ENCODE measurements around the gene CAMK4.
"Not testable (repeated sequence)": the region's sequence is repeated elsewhere in the genome, so short reads cannot be mapped to it uniquely, and the experiment has no call there.

CAMK4 gene

DNA sequence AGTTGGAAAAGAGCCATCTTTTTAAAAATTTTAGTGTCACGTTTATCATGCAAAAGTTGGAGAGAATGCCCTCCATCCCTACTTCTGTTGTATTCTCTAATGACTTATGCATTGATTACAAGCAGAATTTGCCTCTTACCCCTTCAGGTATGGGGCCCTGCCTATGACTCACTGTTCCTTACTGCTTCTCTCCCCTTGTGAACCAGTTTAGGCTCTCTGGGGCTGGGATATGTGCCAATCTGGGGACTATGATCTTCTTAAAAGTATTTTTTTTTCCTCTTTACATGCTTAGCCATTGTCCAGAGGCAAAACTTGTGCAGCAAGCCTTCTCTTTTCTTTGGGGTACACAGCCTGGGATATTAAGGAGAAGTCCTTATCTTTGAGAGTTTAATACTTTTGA is 37.4 kb downstream of the CAMK4 start:
- DNase-seq, result no peak

DNA sequence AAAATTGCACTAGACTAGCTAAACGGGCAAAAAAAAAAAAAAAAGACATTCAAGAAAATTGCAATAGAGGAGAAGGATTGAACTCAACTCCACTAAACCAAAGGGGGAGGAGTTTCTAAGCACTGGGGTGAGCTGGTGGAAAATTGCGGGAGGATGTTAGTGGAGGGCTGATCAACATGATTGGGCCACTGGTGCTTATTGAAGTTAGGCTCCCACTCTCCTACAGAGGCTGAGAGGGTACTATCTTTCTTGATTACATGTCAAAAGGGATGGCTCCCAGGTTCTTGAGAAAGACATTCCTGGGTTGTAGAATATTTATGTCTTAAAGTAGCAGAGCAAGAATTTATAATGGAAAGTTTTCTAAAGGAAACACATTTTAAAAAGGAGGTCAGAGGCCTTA is 38.0 kb downstream of the CAMK4 start:
- DNase-seq, result no peak

DNA sequence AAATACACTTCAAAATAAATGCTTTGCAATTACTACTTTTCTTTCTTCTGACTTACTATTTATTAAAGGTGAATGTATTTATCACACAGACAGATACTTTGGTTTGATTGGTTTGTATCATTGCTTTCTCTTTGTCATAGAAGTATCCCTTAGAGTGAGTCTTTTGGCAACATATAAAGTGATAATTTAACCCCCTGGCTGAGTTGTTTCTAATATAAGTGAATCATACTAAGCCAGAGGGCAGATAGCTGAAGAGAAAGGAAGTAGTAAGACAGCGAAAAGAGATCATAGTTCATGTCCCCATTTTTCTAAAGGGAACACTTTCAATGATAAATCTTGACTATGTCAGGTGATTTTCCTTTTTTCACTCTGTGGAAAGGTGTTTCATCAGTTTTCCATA is 38.6 kb downstream of the CAMK4 start:
- no peak for DNase-seq

DNA sequence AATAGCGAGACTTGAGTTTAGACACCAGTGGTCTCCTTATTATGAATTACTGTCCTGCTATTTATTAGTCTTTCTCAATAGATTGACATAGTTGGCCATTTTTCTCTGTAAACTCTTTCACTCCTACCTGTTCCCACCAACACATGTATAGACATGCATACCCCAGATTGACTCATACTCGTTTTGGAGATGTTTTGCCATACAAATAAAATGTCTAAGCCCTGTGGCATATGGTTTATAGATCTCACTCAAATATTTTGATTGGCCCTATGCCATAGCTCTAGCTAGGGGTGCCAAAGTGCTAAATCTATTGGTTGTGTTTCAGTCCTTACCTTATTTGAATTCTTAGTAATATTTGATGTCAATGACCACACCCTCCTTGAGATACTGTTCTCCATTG is 42.3 kb downstream of the CAMK4 start:
- no peak for DNase-seq

DNA sequence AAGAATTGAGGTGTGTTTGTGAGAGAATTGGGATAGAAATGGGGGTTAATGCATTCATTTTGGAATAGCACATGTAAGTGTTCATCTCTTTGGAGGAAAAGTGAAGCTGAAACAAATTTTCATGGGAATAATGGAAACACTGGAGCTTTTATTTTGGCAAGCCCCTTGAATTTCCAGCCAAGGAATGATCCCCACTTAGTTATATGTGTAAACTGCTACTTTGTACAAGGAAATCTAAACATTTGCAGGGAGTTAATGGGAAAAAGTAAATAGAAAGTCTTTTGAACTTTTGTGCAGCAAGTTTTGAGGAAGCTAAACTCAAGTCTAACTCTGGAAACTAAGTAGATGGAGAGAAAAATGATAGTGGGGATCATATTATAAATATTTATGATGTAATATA is 44.1 kb downstream of the CAMK4 start:
- no peak for DNase-seq

DNA sequence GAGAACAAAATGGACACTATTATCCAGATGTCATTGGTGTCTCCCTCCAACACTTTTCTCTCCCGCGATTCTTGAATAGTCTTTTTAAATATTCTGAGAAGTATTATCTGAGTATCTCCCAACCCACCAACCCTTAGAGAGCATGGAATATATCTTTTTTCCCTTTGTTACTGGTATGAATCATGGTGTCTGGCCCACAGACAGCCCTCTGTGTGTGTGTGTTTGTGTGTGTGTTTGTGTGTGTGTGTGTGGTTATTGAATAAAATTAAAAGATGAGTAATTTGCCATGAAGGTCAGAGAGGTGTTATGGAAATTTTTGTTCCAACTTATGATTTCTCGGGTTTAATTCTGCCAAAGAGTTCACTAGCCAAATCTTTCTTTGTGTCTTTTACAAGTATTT is 47.7 kb downstream of the CAMK4 start:
- no peak for DNase-seq

DNA sequence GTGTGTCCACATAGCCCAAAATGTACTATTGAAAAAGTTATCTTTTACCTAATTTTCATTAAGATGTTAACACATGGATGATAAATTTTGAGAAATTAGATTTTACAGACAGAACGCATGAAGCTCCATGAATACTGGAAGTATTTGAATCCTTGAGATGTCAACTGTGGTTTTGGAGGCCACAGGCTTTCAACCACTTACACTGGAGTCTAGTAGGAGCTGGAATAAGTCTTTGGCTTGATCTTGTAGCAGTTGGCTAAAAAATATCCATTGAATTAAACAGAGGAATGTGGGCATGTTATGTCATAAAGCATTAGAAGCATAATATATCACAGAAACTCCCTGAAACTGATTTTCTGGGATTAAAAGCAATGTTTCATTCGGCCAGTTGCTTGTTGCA is 52.9 kb downstream of the CAMK4 start:
- no peak for DNase-seq

DNA sequence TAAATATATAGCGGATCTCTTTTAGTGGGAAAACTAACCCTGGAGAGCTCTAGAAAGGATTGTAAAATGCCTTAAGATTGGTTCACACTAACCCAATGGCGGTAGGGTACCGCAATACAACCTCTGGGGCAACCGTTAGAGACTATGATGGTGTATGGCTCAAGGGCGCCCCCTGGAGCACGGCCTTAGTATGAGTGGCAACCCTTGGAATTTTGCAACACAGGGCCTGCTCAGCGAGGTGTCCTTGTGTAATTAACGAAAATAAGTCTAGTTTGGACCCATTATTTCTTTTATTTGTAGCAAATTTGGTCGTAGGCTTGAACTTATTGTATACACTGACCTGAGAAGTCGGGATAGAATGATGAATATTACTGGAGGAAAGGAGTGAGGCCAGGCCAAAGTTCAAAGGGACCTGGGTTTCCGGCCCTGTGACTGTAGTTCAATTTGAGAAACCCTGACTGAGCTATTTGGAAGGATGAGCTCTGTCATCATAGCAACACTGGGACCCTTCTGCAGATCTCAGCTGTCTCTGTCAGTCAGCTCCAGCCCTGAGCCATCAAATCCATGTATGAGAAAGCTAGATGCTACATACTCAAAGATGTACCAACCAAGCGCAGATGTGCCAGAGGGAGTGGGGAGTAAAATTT is 54.8 kb downstream of the CAMK4 start:
- DNase-seq, result peak; percentile 76

DNA sequence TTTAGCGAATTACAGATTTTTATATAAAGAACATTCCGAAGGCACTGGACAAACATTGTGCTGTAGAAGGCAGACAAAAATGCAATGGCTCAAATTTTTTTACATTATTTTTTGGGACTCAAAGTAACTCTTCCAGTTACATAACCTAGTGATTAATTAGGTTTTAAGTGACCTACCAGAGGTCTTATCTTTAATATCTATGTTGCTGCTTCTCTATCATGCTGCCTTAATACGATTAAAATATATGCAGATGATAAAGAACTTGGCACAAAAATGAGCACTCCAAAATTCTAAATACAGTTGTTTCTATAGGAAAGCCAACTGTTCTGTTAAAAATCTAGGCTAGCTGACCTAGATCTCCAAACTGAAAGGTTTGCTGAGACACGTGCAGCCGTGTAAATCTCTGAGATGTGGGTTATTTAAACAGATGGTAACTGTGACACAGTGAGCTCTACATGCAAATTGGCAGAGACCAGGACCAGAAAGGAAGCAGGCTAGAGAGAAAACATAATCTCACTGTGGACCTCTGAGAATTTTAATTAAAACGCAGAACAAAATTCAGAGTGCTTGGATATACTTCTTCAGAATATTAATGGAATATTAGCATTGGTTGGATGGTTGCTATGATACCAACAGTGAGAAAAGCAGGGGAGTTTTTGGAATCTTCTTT is 56.2 kb downstream of the CAMK4 start:
- DNase-seq, result no peak

DNA sequence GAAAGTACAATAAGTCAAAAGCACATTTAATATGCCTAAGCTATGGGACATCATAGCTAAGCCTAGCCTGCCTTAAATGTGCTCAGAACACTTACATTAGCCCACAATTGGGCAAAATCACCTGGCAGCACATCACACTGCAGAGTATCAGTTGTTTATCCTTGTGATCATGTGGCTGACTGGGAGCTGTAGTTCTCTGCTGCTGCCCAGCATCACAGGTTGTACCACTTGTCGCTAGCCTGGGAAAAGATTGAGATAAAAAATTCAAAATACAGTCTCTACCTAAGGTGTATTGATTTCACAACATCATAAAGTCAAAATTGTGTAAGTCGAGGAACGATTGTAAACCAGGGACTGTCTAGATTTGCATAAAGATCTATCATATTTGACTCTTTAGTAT is 58.6 kb downstream of the CAMK4 start:
- DNase-seq, result no peak

DNA sequence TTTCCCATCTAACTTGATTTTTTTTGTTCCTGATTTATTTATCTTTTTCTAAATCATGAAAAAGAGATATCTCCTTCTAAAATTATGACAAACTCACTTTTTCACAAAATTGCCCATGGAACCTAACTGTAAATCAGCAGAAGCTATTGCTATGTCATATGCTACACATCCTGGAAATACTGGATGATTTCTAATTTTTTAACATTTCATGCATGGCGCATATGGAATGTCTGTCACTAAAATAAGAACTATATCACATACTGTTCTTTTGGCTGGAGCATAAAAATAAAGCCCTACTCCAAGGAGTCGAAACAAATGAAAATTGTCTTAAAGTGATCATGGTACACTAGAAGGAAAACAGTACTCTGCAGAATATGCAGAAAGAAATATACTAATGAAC is 60.6 kb downstream of the CAMK4 start:
- DNase-seq, result no peak

DNA sequence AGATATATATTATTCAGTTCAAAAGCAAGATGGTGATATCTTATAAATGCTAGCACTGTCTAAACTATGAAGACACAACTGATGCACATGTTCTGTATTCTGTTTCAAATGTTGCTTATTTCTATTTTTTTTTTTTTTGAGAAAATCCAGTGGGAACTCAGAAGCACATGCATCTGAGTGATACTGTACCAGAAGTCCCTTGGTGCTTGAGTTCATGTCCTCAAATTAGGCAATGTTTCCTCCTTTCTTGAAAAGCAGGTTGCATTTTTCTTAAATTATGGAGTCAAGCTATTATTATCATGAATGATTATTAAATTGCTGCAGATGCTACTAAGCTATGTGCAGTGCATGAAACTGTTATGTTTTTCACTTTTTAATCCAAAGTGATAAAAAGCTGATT is 70.4 kb downstream of the CAMK4 start:
- DNase-seq, result no peak

DNA sequence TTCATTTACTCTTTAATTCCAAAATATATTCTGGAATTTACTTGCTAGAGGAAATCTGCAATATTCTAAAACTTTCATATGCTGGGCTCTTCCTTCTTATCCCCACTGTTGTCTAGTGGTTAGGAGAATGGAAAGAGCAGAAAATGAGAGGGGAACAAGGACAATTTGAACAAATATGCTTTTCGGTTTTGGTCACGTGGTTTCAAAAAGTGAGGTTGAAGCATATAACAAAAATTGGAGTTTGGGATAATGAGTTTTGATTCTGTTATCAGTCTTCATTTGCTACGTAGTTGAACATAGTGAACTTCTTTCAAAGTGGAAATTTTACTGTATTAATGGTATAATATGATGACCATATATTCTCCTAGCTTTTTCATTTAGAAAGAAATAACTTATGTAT is 71.5 kb downstream of the CAMK4 start:
- DNase-seq, result no peak

DNA sequence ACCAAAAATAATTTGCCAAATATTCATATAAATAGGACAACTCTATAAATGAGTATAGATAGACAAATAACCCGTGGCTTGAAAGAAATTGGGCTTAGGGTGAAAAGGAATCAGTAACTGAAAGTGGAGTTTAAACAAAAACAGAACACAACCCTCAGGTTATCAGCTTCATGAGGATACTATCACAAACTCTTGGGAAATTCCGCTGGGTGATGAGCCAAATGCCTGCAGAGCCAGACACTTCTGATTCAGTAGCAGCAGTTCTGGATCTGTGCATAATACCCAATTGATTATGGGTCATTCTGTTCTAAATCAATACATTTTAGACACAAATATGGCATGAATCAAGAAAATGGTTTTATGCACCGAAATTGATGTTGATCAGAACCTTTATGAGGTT is 72.4 kb downstream of the CAMK4 start:
- DNase-seq, result no peak

DNA sequence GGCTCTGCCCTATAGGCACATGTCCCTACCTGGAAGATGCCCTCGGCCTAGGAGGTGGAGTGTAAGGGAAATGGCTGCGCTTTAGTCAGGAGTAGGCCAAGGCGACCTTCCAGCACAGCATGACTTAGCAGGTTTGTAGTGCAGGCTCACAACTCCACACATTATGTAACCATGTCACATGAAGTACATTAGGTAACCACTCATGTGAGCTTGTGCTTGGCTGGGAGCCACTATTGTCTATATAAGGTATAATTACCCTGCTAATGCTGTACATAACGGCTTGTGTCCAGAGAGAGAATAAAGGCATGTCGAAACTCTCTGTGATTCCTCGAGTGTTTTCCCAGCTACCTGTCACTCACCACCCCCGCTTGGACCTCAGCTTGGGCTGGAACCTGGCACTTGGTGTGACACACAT is 74.9 kb downstream of the CAMK4 start:
- DNase-seq, result no peak

DNA sequence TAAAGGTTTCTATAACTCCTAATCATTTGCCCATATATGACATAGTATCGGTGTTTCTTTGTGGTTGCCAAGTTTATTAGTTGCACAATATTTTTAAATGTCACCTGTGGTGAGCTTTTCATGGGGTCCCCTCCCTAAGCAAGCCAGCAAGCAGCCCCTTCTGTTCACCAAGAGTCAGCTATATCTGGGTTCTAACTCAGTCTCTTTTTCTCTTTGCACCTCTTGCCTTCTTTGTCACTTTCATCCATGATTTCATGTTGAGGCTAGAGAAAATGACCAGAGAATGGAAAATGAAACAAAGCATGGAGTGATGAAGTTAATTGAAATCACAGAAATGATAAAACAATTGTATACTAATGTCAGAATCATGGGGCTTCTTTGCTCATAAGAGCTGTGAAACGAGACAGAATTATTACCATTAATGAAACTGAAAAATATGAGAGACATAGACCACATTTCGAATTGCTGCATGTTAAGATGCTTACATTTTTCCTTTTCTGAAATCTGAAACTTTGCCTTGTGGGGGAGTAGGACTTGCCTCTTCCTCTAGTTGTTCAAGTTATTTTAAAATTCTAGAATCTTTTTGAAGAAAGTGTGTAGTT is 75.7 kb downstream of the CAMK4 start:
- no peak for DNase-seq

DNA sequence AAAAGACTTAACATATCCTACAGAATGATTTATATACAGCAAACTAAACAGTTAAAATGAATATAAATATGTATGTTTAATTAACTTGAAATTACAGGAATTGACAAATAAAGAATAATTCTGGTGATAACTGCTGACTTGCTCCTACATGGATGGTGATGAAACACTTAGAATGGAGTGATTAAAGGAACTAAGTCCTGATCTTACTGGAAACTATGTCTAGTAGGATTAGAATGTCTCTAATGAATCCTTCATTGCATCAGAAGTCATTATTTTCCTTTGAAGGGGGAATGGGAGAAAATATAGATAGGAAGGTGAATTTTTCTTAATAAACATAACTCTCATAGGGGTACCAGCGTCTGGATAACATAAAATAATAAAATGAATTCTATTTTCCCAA is 77.1 kb downstream of the CAMK4 start:
- no peak for DNase-seq

DNA sequence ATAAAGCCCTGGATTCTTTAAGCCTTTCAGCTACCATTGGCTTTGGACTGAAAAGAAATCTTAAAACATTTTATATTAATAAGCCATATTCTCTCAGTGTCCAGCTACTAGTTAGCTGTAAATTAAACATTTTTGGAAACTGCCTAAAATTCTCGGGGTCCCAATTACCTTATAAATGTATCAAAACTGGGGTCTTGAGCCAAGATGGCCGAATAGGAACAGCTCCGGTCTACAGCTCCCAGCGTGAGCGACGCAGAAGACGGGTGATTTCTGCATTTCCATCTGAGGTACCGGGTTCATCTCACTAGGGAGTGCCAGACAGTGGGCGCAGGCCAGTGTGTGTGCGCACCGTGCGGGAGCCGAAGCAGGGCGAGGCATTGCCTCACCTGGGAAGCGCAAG is 77.9 kb downstream of the CAMK4 start:
- not testable (repeated sequence) for DNase-seq

DNA sequence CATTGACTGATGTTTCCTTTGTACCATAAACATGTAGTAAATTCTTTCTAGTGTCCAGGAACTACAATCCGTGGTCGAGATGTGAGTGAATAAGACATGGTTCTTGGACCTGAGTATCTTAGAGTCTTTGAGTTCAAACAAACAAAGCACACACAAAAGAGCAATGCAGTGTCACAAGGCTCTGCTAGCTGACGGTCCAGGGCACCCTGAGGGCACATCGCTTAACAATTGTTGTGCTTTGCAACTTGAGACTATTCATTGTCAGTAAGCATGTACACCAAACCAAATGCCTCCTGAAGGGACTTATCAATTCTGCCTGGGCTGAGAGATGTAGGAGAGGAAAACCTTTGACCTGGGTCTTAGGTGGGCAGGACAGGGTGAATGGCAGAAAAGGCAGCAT is 84.8 kb downstream of the CAMK4 start:
- DNase-seq, result no peak

DNA sequence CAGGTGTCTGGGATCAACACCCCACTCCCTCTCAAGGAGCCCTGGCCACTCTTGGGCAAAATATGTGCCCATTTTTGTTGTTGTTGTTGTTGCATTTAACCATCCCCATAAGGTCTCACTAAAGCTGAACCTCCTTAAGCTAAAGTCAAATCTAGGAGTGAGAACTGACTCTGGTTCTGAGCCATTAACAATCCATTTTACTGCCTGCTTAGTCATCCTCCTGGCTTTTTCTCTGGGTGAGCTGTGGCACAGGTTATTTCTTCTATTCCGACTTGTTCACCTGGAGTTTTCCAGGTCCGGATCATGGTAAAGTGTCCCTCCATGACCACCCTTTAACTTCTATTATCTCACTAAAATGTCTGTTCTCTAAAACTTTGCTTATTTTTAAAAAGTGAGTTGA is 85.2 kb downstream of the CAMK4 start:
- DNase-seq, result no peak

DNA sequence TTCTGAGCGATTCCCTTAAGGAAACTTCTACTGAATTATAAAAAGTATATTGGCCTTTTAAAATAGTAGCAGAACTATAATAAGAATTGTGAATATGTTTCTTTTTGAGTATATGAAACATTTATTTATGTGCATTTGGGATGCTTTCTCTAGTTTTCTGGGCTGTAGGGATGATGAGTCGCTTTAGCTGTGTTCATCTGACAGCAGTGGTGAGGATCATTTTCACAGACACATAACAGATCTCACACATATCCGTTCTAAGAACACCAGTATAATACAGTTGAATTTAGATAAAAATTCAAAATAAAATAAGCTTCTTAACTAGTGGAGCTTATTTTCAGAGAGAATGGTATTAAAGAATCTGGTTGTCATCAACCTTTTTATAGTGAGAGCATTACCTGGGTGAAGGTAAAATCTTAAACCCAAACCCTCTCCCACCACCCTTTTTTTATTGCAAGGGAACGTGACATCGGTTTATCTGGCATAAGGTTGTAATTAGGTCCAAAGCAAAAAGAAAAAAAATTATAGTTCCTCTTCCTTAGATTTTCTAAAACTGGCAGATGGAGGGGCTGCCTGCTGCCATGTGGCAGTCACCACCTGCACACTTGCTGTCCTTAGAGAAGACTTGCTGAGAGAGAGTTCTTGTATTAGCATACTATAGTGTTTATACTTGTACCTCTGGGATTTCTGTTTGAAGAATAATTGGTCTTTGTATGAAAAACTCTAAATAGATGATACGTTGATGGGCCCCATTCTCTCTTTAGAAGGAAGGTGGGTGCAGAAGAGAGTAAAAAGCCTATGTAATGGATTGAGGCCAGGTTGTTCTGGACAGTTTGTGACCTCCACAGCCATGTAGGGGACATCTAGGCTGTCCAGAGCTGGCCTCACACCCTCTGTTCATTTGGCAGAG is 86.8 kb downstream of the CAMK4 start:
- DNase-seq, result no peak

DNA sequence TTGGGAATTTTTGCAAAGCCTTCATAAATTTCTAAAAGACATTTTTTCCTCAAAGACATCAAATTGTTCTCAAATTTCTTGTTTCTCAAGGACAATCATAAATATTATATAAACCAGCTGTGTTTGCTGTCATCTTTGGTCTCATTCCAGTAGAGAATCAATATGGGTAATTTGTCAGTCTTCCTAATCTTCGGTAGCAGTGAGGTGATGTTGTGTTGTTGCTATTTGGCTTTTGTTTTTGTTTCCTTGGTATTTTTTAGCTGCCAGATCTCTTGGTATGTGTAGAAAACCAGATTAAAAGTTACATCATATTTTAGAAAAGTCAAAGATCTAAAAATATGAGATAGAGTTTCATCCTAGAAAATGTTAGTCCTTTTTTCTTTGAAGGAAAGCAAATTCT is 87.5 kb downstream of the CAMK4 start:
- DNase-seq, result no peak

DNA sequence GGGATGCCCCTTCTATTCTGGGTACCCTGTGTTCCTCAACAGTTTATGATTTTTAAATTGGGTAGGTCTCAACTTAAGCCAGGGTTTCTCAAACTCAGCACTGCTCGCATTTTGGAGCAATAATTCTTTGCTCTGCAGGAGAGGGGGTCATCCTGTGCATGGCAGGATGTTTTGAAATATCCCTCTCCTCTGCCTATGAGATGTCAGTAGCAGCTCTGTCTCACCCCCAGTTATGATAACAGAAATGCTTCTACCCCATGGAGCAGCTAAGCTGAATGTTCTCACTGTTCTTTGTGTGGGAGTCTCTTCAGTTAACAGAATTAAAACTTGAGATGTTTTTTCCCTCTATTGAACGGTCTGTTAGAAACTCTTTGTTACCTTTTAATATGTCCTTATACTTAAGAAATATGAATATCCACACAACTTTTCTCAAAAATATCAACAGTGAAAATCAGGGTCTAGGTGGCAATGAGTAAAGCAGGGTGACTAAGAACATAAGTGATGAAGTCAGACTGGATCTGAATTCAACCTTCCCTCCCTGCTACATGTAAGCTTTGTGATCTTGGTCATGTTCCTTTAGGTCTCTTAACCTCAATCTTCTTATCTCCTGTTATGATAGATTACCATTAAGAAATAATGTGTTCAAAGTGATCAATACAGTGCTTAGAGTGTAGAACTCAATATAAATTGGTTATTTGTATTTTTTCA is 89.0 kb downstream of the CAMK4 start:
- no peak for DNase-seq

Measured in activated effector memory CD4-positive, alpha-beta T cell treated with Interleukin-2 at 50 U/mL for 16 hours (primary cell).